Tibial nerve (tissue), 4 donors: Measurements from ENCODE around the gene DSC3.

ENCODE experiments used
- EP300 ChIP-seq, 2 donors: sonication (generic); formaldehyde crosslinking; IDR thresholded peaks; one replicate each; pipeline ENCODE4 v1.6.1; 2017; ENCODE audit warnings: antibody characterized with exemption in 2 of 2, mild to moderate bottlenecking in 1 of 2
- TF ChIP-seq, protein P1 (sequence below), 5 experiments: fragments of 200-600 bp in 3 of 5; fragments of 450-650 bp in 2 of 5; sonication (generic) in 3 of 5; IDR thresholded peaks; one replicate each; pipeline ENCODE4 v1.5.1; 2016 to 2019; ENCODE audit warnings: antibody characterized with exemption in 5 of 5, mild to moderate bottlenecking in 3 of 5, moderate library complexity in 2 of 5

DNA sequence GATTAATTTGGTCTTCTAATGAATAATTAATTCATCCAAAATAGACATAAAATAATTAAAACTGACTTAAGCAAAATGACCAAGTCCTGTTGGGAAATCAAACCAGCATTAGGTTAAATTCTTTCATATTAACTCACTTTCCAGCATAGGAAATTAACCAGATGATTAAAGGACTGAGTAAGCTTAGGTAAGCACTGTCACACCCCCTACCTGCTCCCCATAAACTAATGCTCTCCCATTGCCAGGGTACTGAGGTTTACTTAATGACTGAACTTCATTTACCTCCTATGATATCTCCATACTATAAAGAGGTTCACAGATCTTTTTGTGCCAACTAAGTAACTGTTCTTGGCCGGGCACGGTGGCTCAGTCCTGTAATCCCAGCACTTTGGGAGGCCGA, 46.0 kb upstream of the DSC3 start:
- TF ChIP-seq, protein P1, sequence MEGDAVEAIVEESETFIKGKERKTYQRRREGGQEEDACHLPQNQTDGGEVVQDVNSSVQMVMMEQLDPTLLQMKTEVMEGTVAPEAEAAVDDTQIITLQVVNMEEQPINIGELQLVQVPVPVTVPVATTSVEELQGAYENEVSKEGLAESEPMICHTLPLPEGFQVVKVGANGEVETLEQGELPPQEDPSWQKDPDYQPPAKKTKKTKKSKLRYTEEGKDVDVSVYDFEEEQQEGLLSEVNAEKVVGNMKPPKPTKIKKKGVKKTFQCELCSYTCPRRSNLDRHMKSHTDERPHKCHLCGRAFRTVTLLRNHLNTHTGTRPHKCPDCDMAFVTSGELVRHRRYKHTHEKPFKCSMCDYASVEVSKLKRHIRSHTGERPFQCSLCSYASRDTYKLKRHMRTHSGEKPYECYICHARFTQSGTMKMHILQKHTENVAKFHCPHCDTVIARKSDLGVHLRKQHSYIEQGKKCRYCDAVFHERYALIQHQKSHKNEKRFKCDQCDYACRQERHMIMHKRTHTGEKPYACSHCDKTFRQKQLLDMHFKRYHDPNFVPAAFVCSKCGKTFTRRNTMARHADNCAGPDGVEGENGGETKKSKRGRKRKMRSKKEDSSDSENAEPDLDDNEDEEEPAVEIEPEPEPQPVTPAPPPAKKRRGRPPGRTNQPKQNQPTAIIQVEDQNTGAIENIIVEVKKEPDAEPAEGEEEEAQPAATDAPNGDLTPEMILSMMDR (IDR thresholded peaks at IDR 0.05) = no peak
- no peak for TF ChIP-seq EP300 (IDR thresholded peaks at IDR 0.05)
